ENCODE results near the gene SCIMP.
"Not testable (repeated sequence)": the region's sequence is repeated elsewhere in the genome, so short reads cannot be mapped to it uniquely, and the experiment has no call there.

SCIMP gene

GRCh38 chr17:5183410-5183793 lies 51.3 kb downstream of the SCIMP start:
- DNase-seq, result no peak

GRCh38 chr17:5182597-5183409 lies 51.9 kb downstream of the SCIMP start:
- no peak for DNase-seq

GRCh38 chr17:5181509-5182305 lies 53.0 kb downstream of the SCIMP start:
- no peak for DNase-seq

GRCh38 chr17:5179003-5179402 lies 55.7 kb downstream of the SCIMP start:
- no peak for DNase-seq

GRCh38 chr17:5175027-5175426 lies 59.6 kb downstream of the SCIMP start:
- DNase-seq, result not testable (repeated sequence)

- DNase-seq, result not testable (repeated sequence)
Observed at GRCh38 chr17:5165791-5166564, 68.7 kb downstream of the SCIMP start.

- no peak for DNase-seq
Observed at GRCh38 chr17:5164436-5164835, 70.2 kb downstream of the SCIMP start.

- DNase-seq, result not testable (repeated sequence)
Observed at GRCh38 chr17:5161793-5162192, 72.9 kb downstream of the SCIMP start.

- not testable (repeated sequence) for DNase-seq
Observed at GRCh38 chr17:5160702-5161101, 74.0 kb downstream of the SCIMP start.
